ENCODE measurements around the gene RRP12.

DNA sequence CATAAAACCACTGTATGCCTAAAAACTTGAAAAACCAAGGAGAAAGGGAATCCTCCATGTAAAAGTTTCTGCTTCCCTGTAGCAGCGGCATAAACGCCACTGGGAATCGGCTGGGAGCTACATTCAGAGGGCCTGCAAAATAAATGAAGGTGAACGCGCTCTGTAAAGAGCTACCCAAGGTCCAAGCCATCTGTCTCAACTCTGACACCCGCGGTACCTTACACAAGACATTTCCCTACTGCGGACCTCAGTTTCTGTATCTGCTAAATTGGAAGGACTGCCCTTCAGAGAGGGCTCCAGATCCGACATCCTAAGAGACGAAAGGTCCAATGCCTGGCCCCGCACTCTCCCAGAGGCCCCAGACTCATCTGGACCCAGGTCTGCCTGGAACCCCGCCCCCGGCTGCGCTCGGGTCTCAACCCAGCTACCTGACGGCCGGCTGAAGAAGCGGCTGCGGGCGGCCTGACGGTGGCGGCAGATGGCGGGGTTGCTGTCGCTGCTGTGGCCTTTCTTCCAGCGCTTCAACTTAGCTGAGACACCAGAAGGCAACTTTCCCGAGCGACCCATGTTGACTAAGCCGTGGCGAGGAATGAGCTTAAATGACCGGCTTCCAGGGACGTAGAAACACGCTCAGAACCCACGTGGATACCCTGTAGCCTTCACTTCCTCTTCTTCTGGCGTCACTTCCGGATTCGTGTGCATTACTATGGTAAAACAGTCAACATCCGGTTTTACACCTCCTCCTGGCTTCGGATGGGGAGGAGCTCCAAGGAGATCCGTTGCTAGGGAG lies at the start of gene RRP12:
- TF ChIP-seq, protein P1, sequence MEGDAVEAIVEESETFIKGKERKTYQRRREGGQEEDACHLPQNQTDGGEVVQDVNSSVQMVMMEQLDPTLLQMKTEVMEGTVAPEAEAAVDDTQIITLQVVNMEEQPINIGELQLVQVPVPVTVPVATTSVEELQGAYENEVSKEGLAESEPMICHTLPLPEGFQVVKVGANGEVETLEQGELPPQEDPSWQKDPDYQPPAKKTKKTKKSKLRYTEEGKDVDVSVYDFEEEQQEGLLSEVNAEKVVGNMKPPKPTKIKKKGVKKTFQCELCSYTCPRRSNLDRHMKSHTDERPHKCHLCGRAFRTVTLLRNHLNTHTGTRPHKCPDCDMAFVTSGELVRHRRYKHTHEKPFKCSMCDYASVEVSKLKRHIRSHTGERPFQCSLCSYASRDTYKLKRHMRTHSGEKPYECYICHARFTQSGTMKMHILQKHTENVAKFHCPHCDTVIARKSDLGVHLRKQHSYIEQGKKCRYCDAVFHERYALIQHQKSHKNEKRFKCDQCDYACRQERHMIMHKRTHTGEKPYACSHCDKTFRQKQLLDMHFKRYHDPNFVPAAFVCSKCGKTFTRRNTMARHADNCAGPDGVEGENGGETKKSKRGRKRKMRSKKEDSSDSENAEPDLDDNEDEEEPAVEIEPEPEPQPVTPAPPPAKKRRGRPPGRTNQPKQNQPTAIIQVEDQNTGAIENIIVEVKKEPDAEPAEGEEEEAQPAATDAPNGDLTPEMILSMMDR (IDR thresholded peaks at IDR 0.05; ENCODE audit: low read length): peak; percentile 14; the same call in 1 of the 2 replicates
- no peak for TF ChIP-seq EZH2 (IDR thresholded peaks at IDR 0.05; ENCODE audit: borderline replicate concordance, low read length)

Data from OCI-LY1 (cell line).